Right atrium auricular region (tissue), 2 donors: ENCODE results near the gene KRTAP10-2. TPM values are rescaled to one million over a fixed set of nuclear protein-coding genes. Genes with fewer than 3 reads are reported as not detected.
"Not testable (repeated sequence)": the region's sequence is repeated elsewhere in the genome, so short reads cannot be mapped to it uniquely, and the experiment has no call there.

ENCODE experiments used
- DNase-seq: peaks from one replicate; pipeline ENCODE4 v3.0.0-alpha.2; 2019; ENCODE audit warnings: low spot score
- H3K27ac ChIP-seq, 2 donors: fragments of 200-600 bp; sonication (generic); 1 replicate in 1 of 2; 2 replicates in 1 of 2; pipeline ENCODE4 v1.5.1; 2016 to 2019
- H3K27me3 ChIP-seq, 2 donors: fragments of 200-600 bp; sonication (generic); one replicate each; pipeline versions ENCODE4 v1.5.1 to v1.6.0; 2017 to 2019
- H3K36me3 ChIP-seq: fragments of 200-600 bp; sonication (generic); one replicate; pipeline ENCODE4 v1.5.1; 2016
- H3K4me1 ChIP-seq, 2 donors: fragments of 200-600 bp; sonication (generic); one replicate each; pipeline versions ENCODE4 v1.5.1 to v1.6.0; 2017 to 2019
- H3K4me3 ChIP-seq, 2 donors: fragments of 200-600 bp; sonication (generic); 1 replicate in 1 of 2; 2 replicates in 1 of 2; pipeline ENCODE4 v1.5.1; 2017 to 2019; ENCODE audit warnings: mild to moderate bottlenecking in 1 of 2, moderate library complexity in 1 of 2
- H3K9me3 ChIP-seq, 2 donors: fragments of 200-600 bp; sonication (generic); one replicate each; pipeline ENCODE4 v1.5.1; 2019
- total RNA-seq, 2 donors: library from RNA; depleted of rRNA; stranded (reverse); fragments of >200 nt; gene quantifications; one replicate each; pipeline ENCODE4 v1.1.0, GENCODE V29; 2016
- TF ChIP-seq, protein P1 (sequence below), 2 donors: fragments of 200-600 bp; sonication (generic); IDR thresholded peaks; one replicate each; pipeline ENCODE4 v1.5.1; 2019; ENCODE audit warnings: antibody characterized with exemption in 2 of 2

Gene KRTAP10-2
- total RNA-seq: not detected

DNA sequence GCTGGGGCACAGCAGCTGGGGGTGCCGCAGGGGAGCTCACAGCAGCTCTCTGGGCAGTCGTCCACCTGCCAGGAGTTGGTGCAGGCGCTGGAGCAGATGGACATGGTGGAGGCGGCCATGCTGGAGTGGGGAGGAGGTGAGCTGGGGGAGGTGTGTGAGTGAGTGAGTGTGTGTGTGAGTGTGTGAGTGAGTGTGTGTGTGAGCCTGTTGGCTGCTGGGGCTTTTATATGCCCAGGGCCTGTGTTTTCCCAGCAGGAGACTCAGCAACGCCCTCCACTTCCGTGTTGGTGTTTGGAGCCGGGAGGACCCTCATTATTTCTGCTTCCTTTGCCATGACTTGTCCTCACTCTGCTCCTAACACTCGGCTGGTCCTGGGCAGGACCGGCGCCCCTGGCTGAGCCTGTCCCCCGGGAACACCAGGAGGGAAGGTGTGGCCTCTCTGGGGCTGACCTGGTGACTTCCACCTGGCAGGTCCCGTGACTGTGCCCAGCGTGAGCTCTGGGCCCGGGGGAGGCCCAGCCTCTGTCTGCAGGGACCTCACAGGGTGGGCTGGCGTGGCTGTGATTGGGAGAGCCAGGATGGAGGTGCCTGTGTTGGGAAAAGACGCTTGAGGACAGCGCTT lies at the start of gene KRTAP10-2:
KRTAP10-2 (minus strand) TSS at position 166 of the 622 bp plus-strand sequence; CDS start at position 119, 47 bp downstream.
- no peaks in the 10 kb centered on the region for H3K9me3 ChIP-seq
- H3K4me1 ChIP-seq: no peaks in the 10 kb centered on the region
- H3K27ac ChIP-seq: no peak within 1 kb of the TSS
- DNase-seq: peak; percentile 44
- TF ChIP-seq, protein P1, sequence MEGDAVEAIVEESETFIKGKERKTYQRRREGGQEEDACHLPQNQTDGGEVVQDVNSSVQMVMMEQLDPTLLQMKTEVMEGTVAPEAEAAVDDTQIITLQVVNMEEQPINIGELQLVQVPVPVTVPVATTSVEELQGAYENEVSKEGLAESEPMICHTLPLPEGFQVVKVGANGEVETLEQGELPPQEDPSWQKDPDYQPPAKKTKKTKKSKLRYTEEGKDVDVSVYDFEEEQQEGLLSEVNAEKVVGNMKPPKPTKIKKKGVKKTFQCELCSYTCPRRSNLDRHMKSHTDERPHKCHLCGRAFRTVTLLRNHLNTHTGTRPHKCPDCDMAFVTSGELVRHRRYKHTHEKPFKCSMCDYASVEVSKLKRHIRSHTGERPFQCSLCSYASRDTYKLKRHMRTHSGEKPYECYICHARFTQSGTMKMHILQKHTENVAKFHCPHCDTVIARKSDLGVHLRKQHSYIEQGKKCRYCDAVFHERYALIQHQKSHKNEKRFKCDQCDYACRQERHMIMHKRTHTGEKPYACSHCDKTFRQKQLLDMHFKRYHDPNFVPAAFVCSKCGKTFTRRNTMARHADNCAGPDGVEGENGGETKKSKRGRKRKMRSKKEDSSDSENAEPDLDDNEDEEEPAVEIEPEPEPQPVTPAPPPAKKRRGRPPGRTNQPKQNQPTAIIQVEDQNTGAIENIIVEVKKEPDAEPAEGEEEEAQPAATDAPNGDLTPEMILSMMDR (IDR thresholded peaks at IDR 0.05): no peak
- no peak within 1 kb of the TSS for H3K4me3 ChIP-seq
- no peaks in the 10 kb centered on the region for H3K36me3 ChIP-seq
- no peaks in the 10 kb centered on the region for H3K27me3 ChIP-seq

DNA sequence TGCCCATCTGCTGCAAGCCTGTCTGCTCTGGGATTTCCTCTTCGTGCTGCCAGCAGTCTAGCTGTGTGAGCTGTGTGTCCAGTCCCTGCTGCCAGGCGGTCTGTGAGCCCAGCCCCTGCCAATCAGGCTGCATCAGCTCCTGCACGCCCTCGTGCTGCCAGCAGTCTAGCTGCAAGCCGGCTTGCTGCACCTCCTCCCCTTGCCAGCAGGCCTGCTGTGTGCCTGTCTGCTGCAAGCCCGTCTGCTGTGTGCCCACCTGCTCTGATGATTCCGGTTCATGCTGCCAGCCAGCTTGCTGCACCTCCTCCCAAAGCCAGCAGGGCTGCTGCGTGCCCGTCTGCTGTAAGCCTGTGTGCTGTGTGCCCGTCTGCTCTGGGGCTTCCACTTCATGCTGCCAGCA lies 49.8 kb upstream of the KRTAP10-2 start:
- H3K4me1 ChIP-seq, H3K27me3 ChIP-seq, H3K27ac ChIP-seq, H3K4me3 ChIP-seq, DNase-seq, H3K9me3 ChIP-seq, H3K36me3 ChIP-seq: not testable (repeated sequence)

DNA sequence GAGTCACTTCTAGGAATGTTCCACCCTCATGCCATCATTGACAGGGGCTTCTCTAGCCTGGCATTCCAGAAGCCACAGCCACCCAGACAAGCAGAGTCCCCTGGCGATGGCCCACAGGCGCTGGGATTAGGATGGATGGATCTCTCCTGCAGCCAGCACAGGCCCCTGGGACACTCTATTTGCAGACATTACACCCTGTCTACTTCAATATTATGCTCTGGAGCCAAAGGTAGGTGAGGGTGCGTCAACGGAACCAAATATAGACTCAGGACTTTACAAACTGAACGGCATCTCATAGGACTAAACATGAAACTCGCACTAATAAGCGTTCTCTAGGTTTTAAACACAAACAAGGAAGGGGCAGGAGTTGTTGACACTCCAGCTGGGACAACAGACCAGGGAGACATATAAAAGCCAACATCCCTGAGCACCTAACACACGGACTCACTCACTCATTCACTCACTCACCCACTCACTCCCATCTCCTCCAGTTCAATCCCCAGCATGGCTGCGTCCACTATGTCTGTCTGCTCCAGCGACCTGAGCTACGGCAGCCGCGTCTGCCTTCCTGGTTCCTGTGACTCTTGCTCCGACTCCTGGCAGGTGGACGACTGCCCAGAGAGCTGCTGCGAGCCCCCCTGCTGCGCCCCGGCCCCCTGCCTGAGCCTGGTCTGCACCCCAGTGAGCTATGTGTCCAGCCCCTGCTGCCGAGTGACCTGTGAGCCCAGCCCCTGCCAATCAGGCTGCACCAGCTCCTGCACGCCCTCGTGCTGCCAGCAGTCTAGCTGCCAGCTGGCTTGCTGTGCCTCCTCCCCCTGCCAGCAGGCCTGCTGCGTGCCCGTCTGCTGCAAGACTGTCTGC lies 49.0 kb upstream of the KRTAP10-2 start, which contains the start of gene KRTAP10-7:
KRTAP10-7 (plus strand) TSS at position 480 of the 861 bp plus-strand sequence; CDS start at position 505, 25 bp downstream.
- not testable (repeated sequence) for H3K4me3 ChIP-seq, H3K9me3 ChIP-seq, H3K27me3 ChIP-seq

DNA sequence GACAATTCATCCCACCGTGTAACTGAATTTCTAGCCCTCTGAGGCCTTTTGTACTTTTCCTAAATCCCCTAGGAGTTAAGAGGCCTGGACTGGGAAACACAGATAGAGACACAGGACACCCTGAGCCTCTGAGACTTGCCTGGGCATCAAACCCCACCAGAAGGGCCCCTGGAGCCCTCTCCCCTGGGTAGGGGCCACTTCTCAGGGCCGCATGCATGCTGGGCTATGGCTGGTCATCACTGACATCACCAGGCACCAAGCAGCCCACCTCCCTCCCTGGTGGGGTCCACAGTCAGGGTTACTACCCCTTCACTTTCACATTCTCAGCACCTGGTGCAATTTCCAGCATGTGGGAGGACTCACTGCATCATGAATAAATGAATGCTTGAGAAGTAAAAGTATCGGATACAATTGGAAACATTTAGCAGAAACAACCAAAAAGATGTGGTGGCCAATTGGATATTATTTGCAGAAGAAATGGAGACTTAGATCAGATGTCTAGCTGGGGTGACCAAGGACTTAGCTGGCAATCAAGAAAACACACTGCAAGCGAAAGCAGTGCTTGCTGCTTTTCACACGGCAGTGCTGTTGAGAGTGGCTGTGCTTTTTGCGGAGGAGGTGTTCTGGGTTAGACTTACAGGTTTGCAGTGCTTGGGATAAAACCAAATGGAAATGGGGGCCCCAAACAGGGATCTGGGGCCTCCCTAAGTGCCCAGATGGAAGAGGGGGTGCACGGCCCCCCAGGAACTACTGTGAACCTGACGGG lies 48.1 kb upstream of the KRTAP10-2 start:
- no peak for DNase-seq
- Histone ChIP-seq H3K9me3 (peaks cover 0 to 4% of the 10 kb centered on the region in 2 donors), H3K27ac (no peak overlapping the region), H3K27me3 (no peaks in the 10 kb centered on the region), H3K4me3 (no peak overlapping the region), H3K4me1 (no peaks in the 10 kb centered on the region), H3K36me3 (no peaks in the 10 kb centered on the region)
- TF ChIP-seq, protein P1 (IDR thresholded peaks at IDR 0.05): no peak

More for the DNA sequence above, 49.0 kb upstream of the KRTAP10-2 start, which contains the start of gene KRTAP10-7:
- not testable (repeated sequence) for H3K36me3 ChIP-seq, H3K4me1 ChIP-seq, H3K27ac ChIP-seq, DNase-seq

GRCh38 chr21:44598061-44598460 lies 46.8 kb upstream of the KRTAP10-2 start:
- H3K4me3 ChIP-seq: no peak overlapping the region
- H3K4me1 ChIP-seq: no peaks in the 10 kb centered on the region
- peaks cover 0 to 4% of the 10 kb centered on the region in 2 donors for H3K9me3 ChIP-seq
- H3K27ac ChIP-seq: no peak overlapping the region
- TF ChIP-seq, protein P1 (IDR thresholded peaks at IDR 0.05): no peak
- H3K36me3 ChIP-seq: no peaks in the 10 kb centered on the region
- no peak for DNase-seq
- no peaks in the 10 kb centered on the region for H3K27me3 ChIP-seq

DNA sequence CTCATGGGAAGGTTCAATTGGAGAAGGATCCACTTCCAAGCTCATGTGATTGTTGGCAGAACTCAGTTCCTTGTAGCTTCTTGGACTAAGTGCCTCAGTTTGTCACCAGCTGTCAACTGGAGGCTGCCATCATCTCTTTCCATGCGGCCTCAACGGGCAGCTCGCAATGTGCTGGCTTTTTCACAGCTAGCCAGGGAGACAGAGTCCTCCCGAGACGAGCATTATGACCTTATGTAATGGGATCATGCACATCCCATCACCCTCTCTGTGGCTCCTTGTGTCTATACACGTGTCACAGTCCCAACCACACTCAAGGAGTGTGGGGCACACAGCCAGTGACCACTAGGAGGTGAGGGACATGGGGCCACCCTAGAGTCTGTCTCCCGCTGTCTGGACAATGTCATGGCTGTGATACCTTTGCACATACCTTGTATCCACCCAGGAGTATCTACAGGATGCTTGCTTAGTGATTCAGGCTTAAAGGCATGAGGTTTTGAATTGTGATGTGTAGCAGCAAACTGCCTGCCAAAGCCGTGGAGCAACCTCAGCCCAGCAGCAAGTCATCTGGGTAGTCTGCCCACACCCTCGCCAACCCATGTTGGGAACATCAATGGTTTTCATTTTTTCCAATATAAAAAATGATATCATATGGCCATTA lies 44.9 kb upstream of the KRTAP10-2 start:
- Histone ChIP-seq H3K27ac (no peak overlapping the region), H3K36me3 (no peaks in the 10 kb centered on the region), H3K4me3 (no peak overlapping the region), H3K9me3 (peaks cover 0 to 4% of the 10 kb centered on the region in 2 donors), H3K27me3 (no peaks in the 10 kb centered on the region), H3K4me1 (no peaks in the 10 kb centered on the region)
- no peak for DNase-seq
- TF ChIP-seq, protein P1 (IDR thresholded peaks at IDR 0.05): no peak
